VCaP (cell line): ENCODE results near the gene TAP1.

Source experiments
- H3K27ac ChIP-seq: fragments of 450-650 bp; 2 replicates; pipeline ENCODE4 v1.5.1; 2017
- TF ChIP-seq, protein P1 (sequence below): fragments of 450-650 bp; conservative IDR thresholded peaks from 2 replicates; pipeline ENCODE4 v1.5.1; 2017; ENCODE audit warnings: mild to moderate bottlenecking, moderate library complexity

Gene TAP1

DNA sequence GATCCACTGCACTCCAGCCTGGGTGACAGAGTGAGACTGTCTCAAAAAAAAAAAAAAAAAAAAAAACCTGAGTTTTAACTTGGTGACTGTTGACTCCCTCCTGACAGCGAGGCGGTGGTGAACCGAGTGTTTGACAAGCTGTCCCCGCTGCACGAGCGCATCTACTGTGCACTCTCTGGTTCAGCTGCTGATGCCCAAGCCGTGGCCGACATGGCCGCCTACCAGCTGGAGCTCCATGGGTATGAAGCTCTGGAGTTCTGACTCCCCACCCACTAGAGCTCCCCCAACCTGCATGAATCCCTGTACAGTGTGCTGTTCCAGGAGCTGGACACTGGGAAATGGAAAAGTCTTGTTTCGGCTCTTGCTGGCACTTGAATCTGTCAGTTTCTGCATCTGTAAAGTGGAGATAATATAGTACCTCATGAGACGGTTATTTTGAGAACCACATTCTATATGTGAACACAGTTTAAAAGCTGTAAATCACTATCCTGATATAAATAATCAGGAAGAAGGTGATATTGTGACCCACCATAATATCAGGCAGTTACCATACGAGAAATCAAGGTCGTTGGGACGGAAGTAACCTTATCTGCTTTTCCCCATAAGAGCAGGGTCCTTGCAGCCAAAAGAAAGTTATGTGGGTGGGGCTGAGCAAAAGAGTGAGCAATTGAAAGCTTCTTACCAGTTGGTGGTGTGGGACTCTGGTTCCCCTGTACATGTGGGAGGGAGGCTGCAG, 3.8 kb upstream of the TAP1 start:
- TF ChIP-seq, protein P1, sequence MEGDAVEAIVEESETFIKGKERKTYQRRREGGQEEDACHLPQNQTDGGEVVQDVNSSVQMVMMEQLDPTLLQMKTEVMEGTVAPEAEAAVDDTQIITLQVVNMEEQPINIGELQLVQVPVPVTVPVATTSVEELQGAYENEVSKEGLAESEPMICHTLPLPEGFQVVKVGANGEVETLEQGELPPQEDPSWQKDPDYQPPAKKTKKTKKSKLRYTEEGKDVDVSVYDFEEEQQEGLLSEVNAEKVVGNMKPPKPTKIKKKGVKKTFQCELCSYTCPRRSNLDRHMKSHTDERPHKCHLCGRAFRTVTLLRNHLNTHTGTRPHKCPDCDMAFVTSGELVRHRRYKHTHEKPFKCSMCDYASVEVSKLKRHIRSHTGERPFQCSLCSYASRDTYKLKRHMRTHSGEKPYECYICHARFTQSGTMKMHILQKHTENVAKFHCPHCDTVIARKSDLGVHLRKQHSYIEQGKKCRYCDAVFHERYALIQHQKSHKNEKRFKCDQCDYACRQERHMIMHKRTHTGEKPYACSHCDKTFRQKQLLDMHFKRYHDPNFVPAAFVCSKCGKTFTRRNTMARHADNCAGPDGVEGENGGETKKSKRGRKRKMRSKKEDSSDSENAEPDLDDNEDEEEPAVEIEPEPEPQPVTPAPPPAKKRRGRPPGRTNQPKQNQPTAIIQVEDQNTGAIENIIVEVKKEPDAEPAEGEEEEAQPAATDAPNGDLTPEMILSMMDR = no peak
- H3K27ac ChIP-seq = no peak overlapping the region

DNA sequence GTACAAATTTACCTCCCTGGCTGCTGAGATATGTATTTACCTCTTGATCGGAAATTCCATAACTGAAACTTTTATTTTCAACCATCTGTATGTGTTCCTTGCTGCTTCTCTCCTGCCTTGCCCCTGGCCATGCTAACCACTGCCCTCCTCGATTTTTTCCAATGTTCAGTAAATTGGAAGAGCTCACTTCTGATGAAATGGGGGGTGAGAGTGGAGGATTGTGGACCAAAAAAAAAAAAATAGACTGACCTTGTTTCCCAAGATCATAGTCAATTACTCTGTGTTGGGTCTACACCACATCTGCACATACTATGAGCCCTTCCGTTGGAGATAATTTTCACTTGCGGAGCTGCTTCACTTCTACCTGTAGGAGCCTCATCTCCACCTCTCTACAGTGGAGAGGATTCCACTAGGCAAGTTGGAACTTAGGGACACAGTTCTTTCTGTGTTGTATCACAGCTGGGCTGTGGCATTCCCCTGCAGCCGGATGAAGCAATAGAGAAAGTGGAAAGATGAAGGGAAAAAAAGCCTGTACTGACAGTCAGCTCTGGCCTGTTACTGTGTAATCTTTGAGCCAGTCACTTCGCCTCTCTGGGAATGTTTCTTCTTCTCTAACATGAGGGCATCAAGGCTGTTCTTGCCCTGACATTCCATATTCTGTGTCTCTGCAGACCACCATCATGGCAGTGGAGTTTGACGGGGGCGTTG, 2.1 kb upstream of the TAP1 start:
- no peak overlapping the region for H3K27ac ChIP-seq
- TF ChIP-seq, protein P1 = no peak

DNA sequence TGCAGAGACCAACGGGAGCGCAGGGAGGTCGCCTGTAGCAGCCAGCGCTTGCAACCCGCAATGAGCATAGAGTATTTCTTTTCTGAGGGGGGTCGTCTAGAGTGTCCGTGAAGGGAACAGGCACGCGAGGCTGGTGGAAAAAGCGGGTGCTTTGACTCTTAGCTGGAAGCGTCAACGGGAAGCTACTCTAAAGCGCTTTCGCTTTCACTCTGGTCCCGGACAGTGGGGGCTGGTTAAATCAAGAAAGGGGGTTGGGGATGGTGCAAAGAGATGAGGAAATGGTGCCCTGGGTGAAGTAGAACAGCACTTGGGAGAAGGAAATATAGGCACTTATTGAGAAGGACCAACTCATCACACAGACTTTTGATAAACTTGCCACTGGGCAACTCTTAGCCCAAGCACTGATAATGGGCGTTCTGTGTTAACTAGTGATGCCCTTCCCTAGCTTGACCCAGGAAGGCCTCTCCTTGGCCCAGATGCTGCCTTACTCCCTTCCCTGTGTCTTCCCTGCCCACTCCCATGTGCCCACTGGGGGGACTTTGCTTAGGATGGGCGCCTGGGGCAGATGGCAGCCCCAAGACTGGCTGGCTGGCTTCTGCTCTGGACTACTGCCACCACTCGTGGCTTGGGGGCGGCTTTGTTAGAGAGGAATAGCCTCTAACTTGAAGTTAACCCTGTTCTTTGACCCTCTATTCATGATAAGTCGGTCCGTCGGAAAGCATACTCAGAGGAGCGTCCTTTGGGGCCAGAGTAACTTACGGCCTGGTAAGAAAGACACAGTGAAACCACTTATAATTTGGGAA, 1.1 kb upstream of the TAP1 start:
- TF ChIP-seq, protein P1 = no peak
- H3K27ac ChIP-seq = peak overlapping the region; percentile 83

DNA sequence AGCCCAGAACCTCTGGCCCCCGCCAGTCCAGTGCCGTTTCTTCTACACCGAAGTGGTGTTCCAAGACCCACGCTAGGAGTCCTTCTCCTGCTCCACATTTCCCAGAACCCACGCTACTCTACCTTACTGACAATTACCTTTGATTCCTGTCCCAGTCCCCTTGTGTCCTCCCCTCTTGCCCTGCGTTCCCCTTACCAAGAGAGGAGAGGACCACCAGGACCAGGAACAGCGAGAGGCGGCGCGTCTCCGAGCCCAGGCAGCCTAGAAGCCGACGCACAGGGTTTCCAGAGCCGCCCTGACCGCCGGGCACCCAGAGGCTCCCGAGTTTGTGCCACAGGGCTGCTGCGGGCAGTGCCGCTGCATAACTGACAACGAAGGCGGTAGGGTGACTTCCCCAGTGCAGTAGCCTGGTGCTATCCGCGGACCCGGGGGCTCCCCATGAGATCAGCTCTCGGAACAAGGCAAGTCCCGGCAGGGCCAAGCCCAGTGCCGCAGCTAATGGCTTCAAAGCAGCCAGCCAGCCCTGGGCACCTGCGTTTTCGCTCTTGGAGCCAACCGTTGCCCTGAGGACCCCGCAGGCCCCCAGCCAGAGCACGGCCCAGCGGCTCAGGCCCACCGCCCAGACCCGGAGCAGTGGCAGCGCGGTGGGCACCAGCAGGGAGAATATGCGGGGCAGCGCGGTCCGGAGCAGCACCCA, 512 bp downstream of the TAP1 start:
- H3K27ac ChIP-seq = peak overlapping the region; percentile 83
- TF ChIP-seq, protein P1 = no peak

DNA sequence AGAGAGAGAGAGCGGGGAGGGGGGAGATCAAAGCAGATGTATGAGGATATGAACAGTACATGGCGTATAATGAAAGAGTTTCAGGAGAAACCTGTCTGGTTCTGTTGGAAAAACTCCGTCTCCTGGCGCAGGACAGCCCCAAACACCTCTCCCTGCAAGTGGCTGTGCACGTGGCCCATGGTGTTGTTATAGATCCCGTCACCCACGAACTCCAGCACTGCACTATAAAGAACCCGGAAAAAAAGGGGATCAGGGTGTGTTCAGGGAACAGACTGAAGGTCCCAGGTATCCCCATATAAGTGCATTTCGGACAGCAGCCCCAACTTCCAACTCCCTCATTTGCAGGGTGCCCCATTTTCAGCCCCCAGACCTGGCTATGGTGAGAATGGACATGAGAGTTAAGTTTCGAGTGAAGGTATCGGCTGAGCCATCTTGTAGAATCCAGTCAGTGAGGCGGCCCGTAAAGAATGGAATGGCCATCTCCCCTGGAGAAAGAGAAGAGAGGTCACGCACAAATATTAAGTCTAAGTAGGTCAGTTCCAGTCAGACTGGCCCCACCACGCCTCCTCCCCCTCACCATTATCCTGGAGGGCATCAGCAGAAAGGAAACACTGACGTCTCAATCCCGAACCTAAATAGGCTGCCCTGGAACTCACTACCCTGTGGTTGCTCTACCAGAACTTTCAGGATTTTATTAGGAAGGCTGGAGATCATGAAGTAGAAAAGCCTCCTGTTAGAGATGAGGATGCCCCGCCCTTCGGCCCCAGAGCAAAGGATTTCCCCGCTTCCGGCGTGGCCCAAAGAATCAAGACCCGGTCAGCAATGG, 1.3 kb downstream of the TAP1 start:
- peak overlapping the region; percentile 83 for H3K27ac ChIP-seq
- TF ChIP-seq, protein P1 = no peak

DNA sequence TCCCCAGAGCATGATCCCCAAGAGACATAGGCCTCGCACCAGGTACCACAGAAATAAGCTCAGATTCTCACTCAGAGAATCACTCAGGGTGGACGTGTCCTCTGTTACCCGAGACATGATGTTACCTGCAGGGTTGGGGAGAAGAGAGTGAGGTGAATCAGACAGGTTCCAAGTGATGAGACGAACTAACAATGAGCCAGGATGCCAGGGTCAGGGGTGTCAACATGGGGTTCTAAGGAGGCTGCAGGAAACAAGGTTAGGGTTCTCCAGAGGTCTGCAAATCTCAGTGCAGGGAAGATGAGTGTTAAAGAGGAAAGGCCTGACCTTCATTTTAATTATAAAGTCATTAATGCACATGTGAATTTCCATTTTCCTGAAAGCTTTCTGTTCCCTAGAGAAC, 2.5 kb downstream of the TAP1 start:
- no peak overlapping the region for H3K27ac ChIP-seq
- TF ChIP-seq, protein P1 = no peak
